Panc1 (cell line): ENCODE results near the gene HMCES. TPM values are rescaled to one million over a fixed set of nuclear protein-coding genes. Genes with fewer than 3 reads are reported as not detected.
A peak's percentile ranks its signal among the peaks of the same experiment; 100 is the strongest.

Experiments used
- ATAC-seq: fragments of 200-7000 bp; cut with Tn5 transposase; 2 replicates; pipeline ENCODE4 v1.9.1; 2020; ENCODE audit warnings: mild to moderate bottlenecking, moderate library complexity
- BruUV-seq: library from RNA; stranded (reverse); fragments of 400-500 nt; replicated peaks from 2 replicates; lab custom pipeline; 2021; lab: Mats Ljungman, UMichigan
- CTCF ChIA-PET: fragments of 300-600 bp; sonication (Branson Sonifier 250); formaldehyde crosslinking; loops from one replicate; lab custom pipeline; 2022; ENCODE audit warnings: antibody characterized with exemption; lab: Charles Lee
- POLR2A ChIA-PET: fragments of 300-600 bp; sonication (Branson Sonifier 250); formaldehyde crosslinking; loops from one replicate; lab custom pipeline; 2022; ENCODE audit warnings: antibody characterized with exemption; lab: Charles Lee
- DNase-seq: peaks from one replicate; pipeline ENCODE4 v3.0.0-alpha.2; 2010; ENCODE audit warnings: low read depth, low spot score
- H3K27ac ChIP-seq: 2 replicates; pipeline ENCODE4 v1.5.1; 2011; ENCODE audit warnings: mild to moderate bottlenecking, low read length, inconsistent platforms
- H3K27me3 ChIP-seq: fragments of 200-500 bp; sonication (Bioruptor generic); 2 replicates; pipeline ENCODE4 v1.6.0; 2014; ENCODE audit warnings: low read length, inconsistent platforms; ENCODE audit not compliant: control insufficient read depth, insufficient read depth
- H3K36me3 ChIP-seq: fragments of 200-500 bp; sonication (Bioruptor generic); 2 replicates; pipeline ENCODE4 v1.5.1; 2014; ENCODE audit warnings: inconsistent platforms, mild to moderate bottlenecking, low read length, moderate library complexity; ENCODE audit not compliant: control insufficient read depth, insufficient read depth
- H3K4me1 ChIP-seq: 2 replicates; pipeline ENCODE4 v1.5.1; 2011; ENCODE audit warnings: inconsistent platforms, mild to moderate bottlenecking, low read length, moderate library complexity; ENCODE audit not compliant: control insufficient read depth, insufficient read depth
- H3K4me3 ChIP-seq, 2 experiments: 2 replicates each; pipeline ENCODE4 v1.5.1; 2011 to 2012; ENCODE audit warnings: low read depth in 2 of 2, low read length in 2 of 2, mild to moderate bottlenecking in 2 of 2, inconsistent platforms in 1 of 2, moderate library complexity in 1 of 2
- H3K9me3 ChIP-seq: fragments of 200-500 bp; sonication (Bioruptor generic); 2 replicates; pipeline ENCODE4 v1.5.1; 2014; ENCODE audit warnings: low read depth, mild to moderate bottlenecking, inconsistent platforms, low read length, moderate library complexity; ENCODE audit not compliant: control insufficient read depth, insufficient read depth
- POLR2AphosphoS5 ChIP-seq: IDR thresholded peaks from 2 replicates; pipeline ENCODE4 v1.6.1; 2012; ENCODE audit warnings: mild to moderate bottlenecking, low read depth, low read length, moderate library complexity
- SIN3A ChIP-seq: IDR thresholded peaks from 2 replicates; pipeline ENCODE4 v1.6.1; 2012; ENCODE audit warnings: low read depth, mild to moderate bottlenecking, low read length, moderate library complexity, borderline replicate concordance; ENCODE audit not compliant: insufficient read depth
- in situ Hi-C: cut with HindIII; loops from 2 replicates; pipeline ENCODE4 v1.10.0; 2016; ENCODE audit warnings: low sequenced_read_pairs, low pct_unique_long_range_greater_than_20kb
- intact Hi-C: fragments of 100-400 bp; cut with micrococcal nuclease; formaldehyde crosslinking; loops from one replicate; pipeline ENCODE4 v1.10.0; 2022; ENCODE audit not compliant: unreplicated experiment
- total RNA-seq: library from RNA; stranded (reverse); gene quantifications from one replicate; pipeline ENCODE4 v1.2.1, GENCODE V29; 2021; ENCODE audit not compliant: unreplicated experiment
- TF ChIP-seq, protein P1 (sequence below), 2 experiments: IDR thresholded peaks; 2 replicates each; pipeline ENCODE4 v1.6.1; 2011 to 2012; ENCODE audit warnings: low read depth in 2 of 2, control low read depth in 1 of 2, low read length in 1 of 2, mild to moderate bottlenecking in 1 of 2, moderate library complexity in 1 of 2; ENCODE audit not compliant: insufficient read depth in 1 of 2
- TF ChIP-seq, protein P2 (sequence below): fragments of 450-650 bp; IDR thresholded peaks from 2 replicates; pipeline ENCODE4 v1.5.1; 2017; ENCODE audit warnings: mild to moderate bottlenecking

HMCES gene
- total RNA-seq, 1 experiment from 2014 or later = 94.6 TPM

DNA sequence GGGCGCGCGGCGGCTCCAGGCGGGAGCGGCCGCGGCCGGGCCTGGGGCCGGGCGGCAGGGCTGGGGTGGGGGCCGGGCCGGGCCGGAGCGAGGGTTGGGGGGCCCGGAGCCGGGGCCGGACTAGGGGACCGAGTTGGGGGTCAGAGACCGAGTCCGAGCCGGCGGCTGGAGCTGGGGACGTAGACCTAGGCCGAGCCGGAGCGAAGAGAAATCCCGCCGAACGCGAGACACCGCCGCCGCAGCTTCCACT lies 37.3 kb downstream of the HMCES start:
- POLR2A ChIA-PET = interaction anchor here (0.6 to 1.1 kb wide), 6 partner anchors 12 to 574 kb away, joined by 3 to 4 read pairs (median 4); partner anchors contain the start of genes CFAP92 and COPG1
- in situ Hi-C loops (no loop called here), intact Hi-C loops (no loop called here)
- Histone ChIP-seq H3K4me1 (peaks cover 13% of the 10 kb centered on the region), H3K27ac (no peak overlapping the region; the same call in 1 of the 2 replicates), H3K27me3 (no peaks in the 10 kb centered on the region), H3K9me3 (no peaks in the 10 kb centered on the region), H3K36me3 (no peaks in the 10 kb centered on the region; the same call in 1 of the 2 replicates), H3K4me3 (peak overlapping the region; percentile 79 to 92)
- CTCF ChIA-PET = interaction anchor here (0.6 to 1.4 kb wide), 3 partner anchors 36 to 210 kb away, joined by 3 to 4 read pairs (median 4); no protein-coding TSS in a partner anchor
- DNase-seq (no peak), ATAC-seq (no peak; the same call in 1 of the 2 replicates)
- TF ChIP-seq, protein P1, sequence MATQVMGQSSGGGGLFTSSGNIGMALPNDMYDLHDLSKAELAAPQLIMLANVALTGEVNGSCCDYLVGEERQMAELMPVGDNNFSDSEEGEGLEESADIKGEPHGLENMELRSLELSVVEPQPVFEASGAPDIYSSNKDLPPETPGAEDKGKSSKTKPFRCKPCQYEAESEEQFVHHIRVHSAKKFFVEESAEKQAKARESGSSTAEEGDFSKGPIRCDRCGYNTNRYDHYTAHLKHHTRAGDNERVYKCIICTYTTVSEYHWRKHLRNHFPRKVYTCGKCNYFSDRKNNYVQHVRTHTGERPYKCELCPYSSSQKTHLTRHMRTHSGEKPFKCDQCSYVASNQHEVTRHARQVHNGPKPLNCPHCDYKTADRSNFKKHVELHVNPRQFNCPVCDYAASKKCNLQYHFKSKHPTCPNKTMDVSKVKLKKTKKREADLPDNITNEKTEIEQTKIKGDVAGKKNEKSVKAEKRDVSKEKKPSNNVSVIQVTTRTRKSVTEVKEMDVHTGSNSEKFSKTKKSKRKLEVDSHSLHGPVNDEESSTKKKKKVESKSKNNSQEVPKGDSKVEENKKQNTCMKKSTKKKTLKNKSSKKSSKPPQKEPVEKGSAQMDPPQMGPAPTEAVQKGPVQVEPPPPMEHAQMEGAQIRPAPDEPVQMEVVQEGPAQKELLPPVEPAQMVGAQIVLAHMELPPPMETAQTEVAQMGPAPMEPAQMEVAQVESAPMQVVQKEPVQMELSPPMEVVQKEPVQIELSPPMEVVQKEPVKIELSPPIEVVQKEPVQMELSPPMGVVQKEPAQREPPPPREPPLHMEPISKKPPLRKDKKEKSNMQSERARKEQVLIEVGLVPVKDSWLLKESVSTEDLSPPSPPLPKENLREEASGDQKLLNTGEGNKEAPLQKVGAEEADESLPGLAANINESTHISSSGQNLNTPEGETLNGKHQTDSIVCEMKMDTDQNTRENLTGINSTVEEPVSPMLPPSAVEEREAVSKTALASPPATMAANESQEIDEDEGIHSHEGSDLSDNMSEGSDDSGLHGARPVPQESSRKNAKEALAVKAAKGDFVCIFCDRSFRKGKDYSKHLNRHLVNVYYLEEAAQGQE (IDR thresholded peaks at IDR 0.05; ENCODE audit: insufficient read depth in 1 of 2, low read depth in 2 of 2, low read length in 1 of 2) = no peak
- 0 out of 2 replicates have a peak, but pooled peaks have one; percentile 100 for TF ChIP-seq POLR2AphosphoS5
- BruUV-seq = no TSS peak

DNA sequence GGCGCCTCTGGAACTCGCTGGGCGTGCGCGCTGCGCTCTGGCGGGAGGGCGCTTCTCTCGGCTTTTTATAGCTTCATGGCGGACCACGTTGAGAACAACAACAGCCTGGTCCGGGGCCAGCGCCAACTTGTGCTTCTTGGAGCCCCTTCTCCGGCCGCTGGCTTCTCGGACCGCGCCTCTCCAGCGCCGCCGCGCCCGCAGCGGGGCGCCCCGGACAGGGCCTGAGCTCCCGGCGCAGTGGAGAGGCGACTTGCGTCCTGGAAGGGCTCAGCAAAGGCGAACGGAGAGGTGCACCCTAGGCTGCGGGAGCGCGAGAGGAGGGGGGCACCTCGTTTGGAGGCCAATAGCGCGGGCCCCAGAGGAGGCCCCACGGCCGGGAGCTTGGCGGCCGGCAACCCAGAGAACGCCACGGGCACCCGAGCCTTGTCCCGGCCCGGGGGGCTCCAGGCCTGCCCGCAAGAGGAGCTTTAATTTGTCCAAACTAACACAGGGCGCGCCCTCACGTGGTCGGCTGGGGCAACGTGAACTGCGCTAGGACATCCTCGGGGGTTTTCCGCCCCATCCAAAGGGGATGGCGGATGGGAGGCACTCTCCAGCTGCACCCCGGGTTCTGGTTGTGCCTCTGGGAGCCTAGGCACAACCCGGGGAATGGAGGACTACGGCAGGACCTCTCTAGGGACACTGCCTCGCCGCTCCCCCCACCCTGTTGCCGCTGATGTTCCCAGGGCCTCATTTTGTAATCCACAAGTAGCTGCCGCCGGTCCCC lies 37.8 kb downstream of the HMCES start:
- BruUV-seq = no TSS peak
- CTCF ChIA-PET = interaction anchor here (0.5 to 1.4 kb wide), 4 partner anchors 12 to 297 kb away, joined by 3 to 4 read pairs (median 4); no protein-coding TSS in a partner anchor

More for the DNA sequence above, 37.8 kb downstream of the HMCES start:
- TF ChIP-seq POLR2AphosphoS5 = no peak; the same call in none of the 2 replicates
- TF ChIP-seq, protein P1 (IDR thresholded peaks at IDR 0.05; ENCODE audit: insufficient read depth in 1 of 2, low read depth in 2 of 2, low read length in 1 of 2) = peak in 1 of 2 experiments; percentile 48; a peak in 1 of 4 replicates
- TF ChIP-seq, protein P2, sequence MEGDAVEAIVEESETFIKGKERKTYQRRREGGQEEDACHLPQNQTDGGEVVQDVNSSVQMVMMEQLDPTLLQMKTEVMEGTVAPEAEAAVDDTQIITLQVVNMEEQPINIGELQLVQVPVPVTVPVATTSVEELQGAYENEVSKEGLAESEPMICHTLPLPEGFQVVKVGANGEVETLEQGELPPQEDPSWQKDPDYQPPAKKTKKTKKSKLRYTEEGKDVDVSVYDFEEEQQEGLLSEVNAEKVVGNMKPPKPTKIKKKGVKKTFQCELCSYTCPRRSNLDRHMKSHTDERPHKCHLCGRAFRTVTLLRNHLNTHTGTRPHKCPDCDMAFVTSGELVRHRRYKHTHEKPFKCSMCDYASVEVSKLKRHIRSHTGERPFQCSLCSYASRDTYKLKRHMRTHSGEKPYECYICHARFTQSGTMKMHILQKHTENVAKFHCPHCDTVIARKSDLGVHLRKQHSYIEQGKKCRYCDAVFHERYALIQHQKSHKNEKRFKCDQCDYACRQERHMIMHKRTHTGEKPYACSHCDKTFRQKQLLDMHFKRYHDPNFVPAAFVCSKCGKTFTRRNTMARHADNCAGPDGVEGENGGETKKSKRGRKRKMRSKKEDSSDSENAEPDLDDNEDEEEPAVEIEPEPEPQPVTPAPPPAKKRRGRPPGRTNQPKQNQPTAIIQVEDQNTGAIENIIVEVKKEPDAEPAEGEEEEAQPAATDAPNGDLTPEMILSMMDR = peak; percentile 95
- TF ChIP-seq SIN3A = peak; percentile 98; the same call in 1 of the 2 replicates
- Histone ChIP-seq H3K36me3 (no peaks in the 10 kb centered on the region; the same call in 1 of the 2 replicates), H3K27ac (peak overlapping the region; percentile 70), H3K4me1 (peaks cover 13% of the 10 kb centered on the region), H3K27me3 (no peaks in the 10 kb centered on the region), H3K9me3 (no peaks in the 10 kb centered on the region), H3K4me3 (peak overlapping the region; percentile 79 to 92)
- no peak for DNase-seq
- intact Hi-C loops (no loop called here), in situ Hi-C loops (no loop called here)
- peak; percentile 67 for ATAC-seq
- POLR2A ChIA-PET = interaction anchor here (0.6 to 1.1 kb wide), 7 partner anchors 12 to 573 kb away, joined by 3 to 4 read pairs (median 3); partner anchors contain the start of genes CFAP92 and COPG1
